Gastrocnemius medialis (tissue), 4 donors: Measurements from ENCODE around the gene PLCL1.

Experiments used
- CTCF ChIP-seq, 5 experiments: fragments of 450-650 bp in 3 of 5; fragments of 200-600 bp in 2 of 5; sonication (generic) in 2 of 5; IDR thresholded peaks in 4 of 5; conservative IDR thresholded peaks in 1 of 5; 1 replicate in 4 of 5; 2 replicates in 1 of 5; pipeline ENCODE4 v1.5.1; 2016 to 2019; ENCODE audit warnings: antibody characterized with exemption in 5 of 5, mild to moderate bottlenecking in 3 of 5, moderate library complexity in 3 of 5
- POLR2A ChIP-seq, 2 donors: fragments of 450-650 bp; IDR thresholded peaks; one replicate each; pipeline ENCODE4 v1.6.1; 2017; ENCODE audit warnings: antibody characterized with exemption in 2 of 2, mild to moderate bottlenecking in 2 of 2, moderate library complexity in 2 of 2

DNA sequence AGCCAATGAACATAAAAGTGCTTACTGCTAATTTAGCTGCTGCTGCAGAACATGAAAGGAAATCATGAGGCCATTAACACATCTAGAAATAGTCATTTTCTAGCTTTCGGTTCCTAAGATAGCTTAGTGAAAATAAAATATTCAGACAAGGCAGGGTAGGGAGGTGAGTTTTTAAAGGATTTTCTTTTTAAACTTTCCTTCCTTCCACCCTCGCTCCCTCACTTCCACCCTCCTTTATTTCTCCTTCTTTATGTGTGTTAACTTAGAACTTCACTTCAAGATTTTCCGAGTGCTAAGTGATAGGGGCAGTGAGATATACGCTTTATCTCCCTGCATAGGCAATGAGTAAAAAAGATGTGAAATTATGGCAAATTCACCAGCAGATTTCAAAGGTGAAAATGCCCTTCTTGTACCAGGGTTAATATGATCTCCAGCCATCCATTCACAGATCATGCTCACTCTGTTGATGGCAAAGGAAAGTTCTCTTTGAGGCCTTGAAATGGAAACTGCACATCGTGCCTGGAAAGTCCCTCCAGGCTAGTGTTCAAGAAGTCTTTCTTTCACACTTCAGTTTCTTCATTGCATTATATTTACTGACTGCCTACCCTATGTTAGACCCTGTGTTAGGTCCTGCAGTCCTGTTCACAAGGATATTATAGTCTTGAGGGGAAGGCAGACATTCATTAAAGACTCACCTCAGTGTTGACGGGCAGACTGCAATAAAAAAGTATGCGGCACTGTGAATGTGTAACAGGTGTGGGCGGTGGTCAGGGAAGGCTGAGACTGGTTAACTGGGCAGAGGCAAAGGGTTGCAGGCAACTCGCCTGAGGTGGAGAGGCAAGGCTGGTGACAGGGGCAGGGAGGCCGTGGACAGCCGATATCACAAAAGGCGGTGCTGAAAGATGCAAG lies 200.8 kb downstream of the PLCL1 start:
- TF ChIP-seq CTCF (IDR thresholded peaks at IDR 0.05 in 4 of 5, conservative IDR thresholded peaks at IDR 0.05 in 1 of 5) (no peak), POLR2A (IDR thresholded peaks at IDR 0.05) (no peak)
